GM23338 (cell line): ENCODE results near the gene MAGI1. TPM values are rescaled to one million over a fixed set of nuclear protein-coding genes. Genes with fewer than 3 reads are reported as not detected.

Source experiments
- ATAC-seq: fragments of 200-7000 bp; cut with Tn5 transposase; 3 replicates; pipeline ENCODE4 v1.9.1; 2020
- DNase-seq: peaks from one replicate; pipeline ENCODE4 v3.0.0-alpha.2; 2015; ENCODE audit warnings: low spot score
- H2AFZ ChIP-seq: fragments of 200-600 bp; sonication (generic); 2 replicates; pipeline ENCODE4 v1.8.0; 2016; ENCODE audit warnings: antibody characterized with exemption, mild to moderate bottlenecking, moderate library complexity
- H3F3A ChIP-seq: fragments of 200-600 bp; sonication (generic); replicated peaks from 2 replicates; pipeline ENCODE4 v1.8.0; 2017; ENCODE audit warnings: antibody characterized with exemption, mixed run types, low read depth
- H3K27ac ChIP-seq: fragments of 200-600 bp; sonication (generic); 2 replicates; pipeline ENCODE4 v1.6.1; 2016; ENCODE audit warnings: low read depth
- H3K27me3 ChIP-seq: fragments of 200-600 bp; sonication (generic); 2 replicates; pipeline ENCODE4 v1.8.0; 2016; ENCODE audit warnings: mild to moderate bottlenecking, mixed run types, moderate library complexity; ENCODE audit not compliant: insufficient read depth
- H3K36me3 ChIP-seq: fragments of 200-600 bp; sonication (generic); 2 replicates; pipeline ENCODE4 v1.8.0; 2016; ENCODE audit warnings: mild to moderate bottlenecking; ENCODE audit not compliant: insufficient read depth
- H3K4me1 ChIP-seq: fragments of 200-600 bp; sonication (generic); 2 replicates; pipeline ENCODE4 v1.8.0; 2016; ENCODE audit warnings: mild to moderate bottlenecking, moderate library complexity; ENCODE audit not compliant: insufficient read depth
- H3K4me2 ChIP-seq: fragments of 200-600 bp; sonication (generic); 2 replicates; pipeline ENCODE4 v1.7.1; 2017; ENCODE audit warnings: mixed run types
- H3K4me3 ChIP-seq: fragments of 200-600 bp; sonication (generic); 2 replicates; pipeline ENCODE4 v1.6.1; 2016; ENCODE audit warnings: mixed run types
- H3K79me2 ChIP-seq: fragments of 200-600 bp; sonication (generic); replicated peaks from 2 replicates; pipeline ENCODE4 v1.8.0; 2017; ENCODE audit warnings: mild to moderate bottlenecking; ENCODE audit not compliant: insufficient read depth
- H3K9me2 ChIP-seq: fragments of 200-600 bp; sonication (generic); 2 replicates; pipeline ENCODE4 v1.8.0; 2017; ENCODE audit not compliant: insufficient read depth
- H4K20me1 ChIP-seq: fragments of 200-600 bp; sonication (generic); replicated peaks from 2 replicates; pipeline ENCODE4 v1.8.0; 2017; ENCODE audit warnings: mild to moderate bottlenecking; ENCODE audit not compliant: insufficient read depth
- H3K27ac Mint-ChIP-seq: 2 replicates; pipeline ENCODE4 v1.8.0; 2020; ENCODE audit warnings: inconsistent platforms, mild to moderate bottlenecking, moderate library complexity, mixed read lengths
- H3K27me3 Mint-ChIP-seq: 3 replicates; pipeline ENCODE4 v1.8.0; 2022; ENCODE audit warnings: low read depth, mild to moderate bottlenecking, moderate library complexity, mixed read lengths, inconsistent platforms; ENCODE audit not compliant: insufficient read depth, poor library complexity
- H3K36me3 Mint-ChIP-seq: 3 replicates; pipeline ENCODE4 v1.8.0; 2021; ENCODE audit warnings: low read depth, mild to moderate bottlenecking, inconsistent platforms, moderate library complexity, mixed read lengths
- H3K4me1 Mint-ChIP-seq: 3 replicates; pipeline ENCODE4 v1.8.0; 2020; ENCODE audit warnings: mild to moderate bottlenecking, inconsistent platforms, mixed read lengths
- H3K4me3 Mint-ChIP-seq: 3 replicates; pipeline ENCODE4 v1.8.0; 2021; ENCODE audit warnings: moderate library complexity, mild to moderate bottlenecking, inconsistent platforms, mixed read lengths
- H3K9me3 Mint-ChIP-seq: 3 replicates; pipeline ENCODE4 v1.8.0; 2020; ENCODE audit warnings: moderate library complexity, mild to moderate bottlenecking, inconsistent platforms, mixed read lengths
- CTCF ChIP-seq, 2 experiments: fragments of 200-600 bp in 1 of 2; sonication (generic) in 1 of 2; conservative IDR thresholded peaks; 2 replicates each; pipeline versions ENCODE4 v1.5.1 to v1.6.1; 2016 to 2017; ENCODE audit warnings: antibody characterized with exemption in 2 of 2, low read depth in 2 of 2, mild to moderate bottlenecking in 2 of 2, moderate library complexity in 1 of 2
- EZH2phosphoT487 ChIP-seq: fragments of 200-600 bp; sonication (generic); IDR thresholded peaks from one replicate; pipeline ENCODE4 v1.8.1; 2018; ENCODE audit warnings: antibody characterized with exemption; ENCODE audit not compliant: unreplicated experiment
- NANOG ChIP-seq: IDR thresholded peaks from 2 replicates; pipeline ENCODE4 v1.6.1; 2016; ENCODE audit warnings: antibody characterized with exemption, borderline replicate concordance
- REST ChIP-seq: IDR thresholded peaks from one replicate; pipeline ENCODE4 v1.6.1; 2018; ENCODE audit warnings: antibody characterized with exemption; ENCODE audit not compliant: unreplicated experiment
- STAT1 ChIP-seq: IDR thresholded peaks from one replicate; pipeline ENCODE4 v1.6.1; 2016; ENCODE audit warnings: antibody characterized with exemption; ENCODE audit not compliant: unreplicated experiment
- ZNF114 ChIP-seq: fragments of 250-450 bp; sonication (Bioruptor Pico); IDR thresholded peaks from 2 replicates; pipeline ENCODE4 v1.5.0; 2020; ENCODE audit warnings: mild to moderate bottlenecking, moderate library complexity
- ZNF462 ChIP-seq: fragments of 250-450 bp; sonication (Bioruptor Pico); IDR thresholded peaks from 2 replicates; pipeline ENCODE4 v1.5.0; 2020; ENCODE audit warnings: mild to moderate bottlenecking, moderate library complexity
- polyA plus RNA-seq: library from polyadenylated mRNA; unstranded; fragments of >200 nt; fragmentation: Nextera tagmentation; extraction: Ambion mirVana; gene quantifications from 2 replicates; pipeline ENCODE4 v1.2.1, GENCODE V29; 2016
- total RNA-seq: library from RNA; depleted of rRNA; stranded (reverse); fragments of >200 nt; shearing (Covaris generic); gene quantifications from 2 replicates; pipeline ENCODE4 v1.2.3, GENCODE V29; 2014

The MAGI1 gene
- total and polyA plus RNA-seq, 2 experiments from 2014 or later: 27.4 to 71.2 TPM

GRCh38 chr3:65432388-65433003 lies 606.2 kb downstream of the MAGI1 start (continued):
- no peak for TF ChIP-seq REST
- TF ChIP-seq STAT1: no peak
- no peak for TF ChIP-seq ZNF462 (CRISPR knock-in tag)
- no peak for TF ChIP-seq ZNF114

- TF ChIP-seq NANOG (no peak), EZH2phosphoT487 (no peak), CTCF (conservative IDR thresholded peaks at IDR 0.05; ENCODE audit: low read depth in 2 of 2) (peak; percentile 47 to 50)
- H2AFZ ChIP-seq: no peak overlapping the region
- H3K27me3 Mint-ChIP-seq: no peaks in the 10 kb centered on the region
Measured at GRCh38 chr3:65425880-65426279, 612.8 kb downstream of the MAGI1 start.

More at GRCh38 chr3:65425880-65426279, 612.8 kb downstream of the MAGI1 start:
- H3K9me2 ChIP-seq: no peaks in the 10 kb centered on the region
- H3K4me1 Mint-ChIP-seq: peaks cover 4% of the 10 kb centered on the region; the same call in 2 of the 3 replicates
- no peak overlapping the region for H3K4me2 ChIP-seq
- no peak overlapping the region for H3K27ac ChIP-seq
- H3K27ac Mint-ChIP-seq: 0 out of 2 replicates have a peak overlapping the region, but pooled peaks have one; percentile 4
- no peak overlapping the region for H3K4me3 ChIP-seq
- no peaks in the 10 kb centered on the region for H3K79me2 ChIP-seq
- no peaks in the 10 kb centered on the region for H3K4me1 ChIP-seq
- no peak overlapping the region for H3K4me3 Mint-ChIP-seq
- no peaks in the 10 kb centered on the region for H3F3A ChIP-seq
- peaks cover 8% of the 10 kb centered on the region; the same call in 1 of the 2 replicates for H4K20me1 ChIP-seq
- H3K36me3 Mint-ChIP-seq: peaks cover 24% of the 10 kb centered on the region
- DNase-seq (peak; percentile 35), ATAC-seq (peak; percentile 70)
- no peaks in the 10 kb centered on the region for H3K9me3 Mint-ChIP-seq
- peaks cover 13% of the 10 kb centered on the region; the same call in 1 of the 2 replicates for H3K36me3 ChIP-seq
- no peaks in the 10 kb centered on the region for H3K27me3 ChIP-seq
